ENCODE measurements around the gene ELF2.
"Not testable (repeated sequence)": the region's sequence is repeated elsewhere in the genome, so short reads cannot be mapped to it uniquely, and the experiment has no call there.

The ELF2 gene

DNA sequence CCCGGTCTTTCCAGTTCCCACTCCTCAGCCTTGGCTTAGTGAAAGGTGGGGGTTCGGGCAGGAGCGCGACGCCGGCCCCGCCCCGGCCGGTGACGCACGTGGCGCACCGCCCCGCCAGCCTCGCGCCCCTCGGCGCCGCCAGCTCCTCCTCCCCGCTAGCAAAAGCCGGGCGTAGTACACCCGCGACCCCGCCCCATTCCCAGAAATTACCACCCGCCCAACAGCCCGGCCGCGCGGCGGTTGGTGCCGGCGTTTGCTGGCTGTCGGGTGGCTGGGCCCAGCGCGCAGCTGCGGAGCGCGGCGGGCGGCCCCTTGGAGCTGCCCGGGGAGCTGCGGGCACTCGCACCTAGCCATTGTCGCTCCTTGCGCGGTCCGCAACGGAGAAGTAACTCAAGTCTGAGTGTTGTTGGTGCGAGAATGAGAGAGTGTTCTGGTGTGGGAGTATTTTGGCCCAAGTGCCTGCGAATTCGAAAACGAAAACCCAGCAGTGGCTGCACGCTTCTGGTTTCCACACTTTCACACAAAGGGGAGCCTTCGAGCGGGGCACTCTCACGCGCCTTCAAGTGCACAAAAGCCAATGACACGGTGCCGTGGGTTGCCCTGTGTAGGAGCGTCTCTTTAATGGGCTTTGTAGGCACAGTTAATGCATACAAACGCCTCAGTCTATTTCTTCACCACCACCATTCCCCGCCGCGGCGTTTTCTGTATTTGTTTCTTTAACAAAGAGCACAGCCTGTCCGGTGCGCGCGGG, 1.0 kb upstream of the ELF2 start:
- H3K9ac ChIP-seq (ENCODE audit: low read length): peak overlapping the region; percentile 95
- no peaks in the 10 kb centered on the region for H3K9me3 ChIP-seq (ENCODE audit: control insufficient read depth, low read length)
- no peaks in the 10 kb centered on the region for H3K4me1 ChIP-seq (ENCODE audit: control insufficient read depth, insufficient read depth, low read length)
- peak overlapping the region; percentile 97 for H3K4me3 ChIP-seq (ENCODE audit: low read length)
- no peaks in the 10 kb centered on the region for H3K27me3 ChIP-seq (ENCODE audit: control insufficient read depth, insufficient read depth, low read length)
- no peaks in the 10 kb centered on the region for H3K36me3 ChIP-seq (ENCODE audit: control insufficient read depth, insufficient read depth, low read length)

DNA sequence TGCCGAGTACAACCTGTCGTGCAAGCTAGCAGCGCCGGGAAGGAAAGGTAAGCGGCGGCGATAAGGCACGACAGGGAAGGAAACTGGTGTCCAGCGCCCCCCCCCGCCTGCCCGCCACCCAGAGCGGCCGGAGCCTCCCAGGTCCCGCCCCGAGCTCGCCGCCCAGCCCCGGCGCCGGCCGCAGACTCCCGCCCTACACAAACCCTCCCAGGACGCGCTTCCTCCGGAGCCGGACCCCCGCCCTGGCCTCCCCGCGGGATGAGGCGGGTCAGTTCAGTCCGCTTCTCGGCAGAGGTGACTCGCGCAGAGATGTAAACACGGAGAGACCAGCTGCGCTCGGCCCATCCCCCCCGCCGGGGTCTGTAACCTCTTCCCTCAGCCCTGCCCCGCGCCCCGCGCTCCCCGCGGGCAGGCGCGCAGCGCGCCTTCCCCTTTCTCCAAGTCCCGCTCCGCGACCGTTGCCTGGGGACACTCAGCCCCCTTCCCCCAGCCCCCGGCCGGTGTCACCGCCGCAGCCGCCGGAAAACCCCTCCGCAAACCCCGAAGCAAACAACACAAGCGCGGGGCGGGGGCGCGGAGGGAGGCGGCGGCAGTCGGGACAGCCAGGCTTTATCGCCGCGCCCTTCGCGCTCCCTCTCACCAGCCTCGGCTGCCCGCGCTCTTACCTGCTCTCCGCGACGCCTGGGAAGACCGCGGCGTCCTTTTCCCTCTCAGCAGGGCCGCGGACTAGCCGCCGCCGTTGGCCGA, 543 bp downstream of the ELF2 start:
- Histone ChIP-seq H3K4me3 (ENCODE audit: low read length) (peak overlapping the region; percentile 91), H3K9ac (ENCODE audit: low read length) (peak overlapping the region; percentile 93), H3K4me1 (ENCODE audit: control insufficient read depth, insufficient read depth, low read length) (peaks cover 6% of the 10 kb centered on the region), H3K9me3 (ENCODE audit: control insufficient read depth, low read length) (no peaks in the 10 kb centered on the region), H3K36me3 (ENCODE audit: control insufficient read depth, insufficient read depth, low read length) (no peaks in the 10 kb centered on the region), H3K27me3 (ENCODE audit: control insufficient read depth, insufficient read depth, low read length) (no peaks in the 10 kb centered on the region)

DNA sequence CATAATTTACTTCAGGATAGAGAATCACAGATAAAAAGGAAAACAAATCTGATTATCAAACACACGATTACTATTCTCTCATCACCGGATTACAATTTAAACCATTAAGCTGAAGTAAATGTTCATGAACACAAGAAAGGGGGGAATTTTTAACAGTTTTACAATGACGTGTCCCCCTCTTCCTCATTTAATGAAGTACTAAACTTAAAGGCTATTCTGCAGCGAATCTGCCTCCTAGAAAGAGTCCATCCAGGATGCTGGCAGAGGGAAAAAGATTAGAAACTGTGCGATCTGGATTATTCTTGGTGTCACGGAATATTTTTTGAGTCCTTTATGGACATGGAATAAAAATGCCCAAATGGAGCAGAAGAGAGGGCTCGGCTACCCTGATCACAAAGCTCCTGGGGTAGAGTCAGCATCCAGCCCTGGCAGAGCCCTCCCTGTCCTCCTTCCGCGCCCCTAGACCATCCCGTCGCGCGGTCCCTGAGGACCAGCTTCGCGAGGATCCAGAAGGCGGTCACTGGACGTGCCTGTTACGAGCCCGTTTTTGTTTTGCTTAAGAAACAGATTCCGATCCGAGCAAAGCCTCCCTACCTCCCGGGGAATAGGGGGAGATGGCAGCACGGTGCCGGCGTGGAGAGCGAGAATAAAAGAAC, 1.2 kb downstream of the ELF2 start:
- Histone ChIP-seq H3K36me3 (ENCODE audit: control insufficient read depth, insufficient read depth, low read length) (no peaks in the 10 kb centered on the region), H3K9ac (ENCODE audit: low read length) (peak overlapping the region; percentile 93), H3K27me3 (ENCODE audit: control insufficient read depth, insufficient read depth, low read length) (no peaks in the 10 kb centered on the region), H3K4me3 (ENCODE audit: low read length) (peak overlapping the region; percentile 91), H3K9me3 (ENCODE audit: control insufficient read depth, low read length) (no peaks in the 10 kb centered on the region), H3K4me1 (ENCODE audit: control insufficient read depth, insufficient read depth, low read length) (peaks cover 6% of the 10 kb centered on the region)

DNA sequence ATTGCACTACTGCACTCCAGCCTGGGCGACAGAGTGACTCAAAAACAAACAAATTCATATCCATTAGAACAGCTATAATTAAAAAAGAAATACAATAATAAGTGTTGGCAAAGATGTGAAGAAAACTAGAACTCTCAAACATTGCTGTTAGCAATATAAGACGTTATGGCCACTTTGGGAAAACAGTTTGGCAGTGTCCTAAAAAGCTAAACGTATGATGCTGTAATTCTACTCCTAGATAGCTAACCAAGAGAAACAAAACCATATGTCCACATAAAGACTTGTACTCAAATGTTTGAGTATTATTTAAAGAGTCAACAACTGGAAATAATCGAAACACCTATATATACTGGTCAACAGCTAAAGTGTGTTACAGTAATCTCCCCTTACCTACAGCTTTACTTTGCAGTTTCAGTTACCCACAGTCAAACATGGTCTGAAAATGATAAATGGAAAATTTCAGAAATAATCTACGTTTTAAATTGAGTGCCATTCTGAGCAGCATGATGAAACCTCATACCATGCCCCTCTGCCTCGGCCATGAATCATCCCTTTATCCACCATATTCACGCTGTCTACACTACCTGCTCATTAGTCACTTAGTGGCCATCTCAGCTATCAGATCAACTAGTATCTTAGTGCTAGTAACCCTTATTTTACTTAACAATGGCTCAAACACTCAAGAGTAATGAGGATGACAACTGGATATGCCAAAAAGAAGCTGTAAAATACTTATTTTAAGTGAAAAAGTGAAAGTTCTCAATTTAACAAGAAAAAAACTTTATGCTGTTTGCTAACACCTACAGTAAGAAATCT, 4.9 kb downstream of the ELF2 start:
- no peaks in the 10 kb centered on the region for H3K27me3 ChIP-seq (ENCODE audit: control insufficient read depth, insufficient read depth, low read length)
- no peaks in the 10 kb centered on the region for H3K36me3 ChIP-seq (ENCODE audit: control insufficient read depth, insufficient read depth, low read length)
- no peak overlapping the region for H3K9ac ChIP-seq (ENCODE audit: low read length)
- no peaks in the 10 kb centered on the region for H3K9me3 ChIP-seq (ENCODE audit: control insufficient read depth, low read length)
- peaks cover 11% of the 10 kb centered on the region for H3K4me1 ChIP-seq (ENCODE audit: control insufficient read depth, insufficient read depth, low read length)
- no peak overlapping the region for H3K4me3 ChIP-seq (ENCODE audit: low read length)

DNA sequence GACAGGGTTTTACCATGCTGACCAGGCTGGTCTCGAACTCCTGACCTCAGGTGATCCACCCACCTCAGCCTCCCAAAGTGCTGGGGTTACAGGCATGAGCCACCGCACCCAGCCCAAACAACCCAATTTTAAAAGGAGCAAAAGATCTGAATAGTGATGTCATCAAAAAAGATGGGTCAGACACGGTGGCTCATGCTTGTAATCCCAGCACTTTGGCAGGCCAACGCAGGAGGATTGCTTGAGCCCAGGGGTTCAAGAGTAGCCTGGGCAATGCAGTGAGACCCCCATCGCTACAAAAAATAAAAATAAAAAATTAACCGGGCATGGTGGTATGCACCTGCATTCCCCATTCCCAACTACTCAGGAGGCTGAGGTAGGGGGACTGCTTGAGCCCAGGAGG, 6.1 kb downstream of the ELF2 start:
- H3K9me3 ChIP-seq (ENCODE audit: control insufficient read depth, low read length): no peaks in the 10 kb centered on the region
- no peaks in the 10 kb centered on the region for H3K27me3 ChIP-seq (ENCODE audit: control insufficient read depth, insufficient read depth, low read length)
- peaks cover 11% of the 10 kb centered on the region for H3K4me1 ChIP-seq (ENCODE audit: control insufficient read depth, insufficient read depth, low read length)
- H3K4me3 ChIP-seq (ENCODE audit: low read length): no peak overlapping the region
- H3K36me3 ChIP-seq (ENCODE audit: control insufficient read depth, insufficient read depth, low read length): no peaks in the 10 kb centered on the region
- H3K9ac ChIP-seq (ENCODE audit: low read length): no peak overlapping the region

DNA sequence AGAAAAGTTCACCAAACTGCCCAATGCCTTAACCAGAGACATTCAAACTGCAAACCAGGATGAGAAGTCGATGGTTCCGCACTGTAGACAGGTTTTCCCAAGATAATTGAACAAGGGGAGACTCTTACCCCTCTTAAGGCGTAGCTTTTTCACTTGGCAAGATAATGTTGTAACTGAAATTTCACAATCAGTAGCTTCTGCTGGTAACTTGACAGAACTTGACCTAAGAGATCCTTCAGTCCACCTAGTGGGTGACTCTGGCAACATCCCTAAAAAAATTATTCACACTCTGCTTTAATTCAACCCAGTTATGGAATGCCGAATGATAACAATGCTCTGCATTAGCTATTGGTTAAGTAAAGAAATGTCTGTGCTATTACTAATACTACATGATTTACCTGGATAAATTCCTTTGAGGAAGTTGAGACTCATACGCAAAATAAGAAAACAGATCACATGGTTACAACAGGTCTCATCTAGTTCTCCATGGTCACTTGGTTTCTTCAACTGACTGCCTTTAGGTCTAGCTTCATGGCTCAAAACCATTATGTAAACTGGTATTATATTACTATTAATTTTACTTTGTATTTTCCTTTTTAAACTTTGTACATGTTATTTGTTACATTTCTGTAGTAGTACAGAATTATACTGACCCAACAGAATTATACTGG, 9.1 kb downstream of the ELF2 start:
- H3K4me3 ChIP-seq (ENCODE audit: low read length): no peak overlapping the region
- H3K36me3 ChIP-seq (ENCODE audit: control insufficient read depth, insufficient read depth, low read length): no peaks in the 10 kb centered on the region
- H3K9me3 ChIP-seq (ENCODE audit: control insufficient read depth, low read length): no peaks in the 10 kb centered on the region
- H3K9ac ChIP-seq (ENCODE audit: low read length): no peak overlapping the region
- no peaks in the 10 kb centered on the region for H3K27me3 ChIP-seq (ENCODE audit: control insufficient read depth, insufficient read depth, low read length)
- peaks cover 11% of the 10 kb centered on the region for H3K4me1 ChIP-seq (ENCODE audit: control insufficient read depth, insufficient read depth, low read length)

DNA sequence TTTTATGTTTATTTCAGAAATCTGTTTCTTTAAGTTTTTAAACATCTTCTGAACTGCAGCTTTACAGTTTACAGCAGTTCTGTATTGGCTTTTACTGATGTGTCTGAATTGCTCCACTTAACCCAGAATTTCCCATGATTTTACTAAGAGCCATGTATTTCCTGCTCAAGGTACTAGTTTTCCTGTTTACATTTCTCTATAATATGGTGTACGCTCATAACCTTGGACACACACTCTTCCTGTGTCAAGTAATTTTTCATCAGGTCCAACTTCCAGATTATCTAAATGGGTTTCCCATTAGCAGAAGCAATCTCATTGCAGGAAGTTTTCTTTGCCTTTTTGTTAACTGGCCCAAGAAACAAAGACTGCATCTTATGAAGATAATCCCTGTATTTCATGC, 12.3 kb downstream of the ELF2 start:
- no peak overlapping the region for H3K9ac ChIP-seq (ENCODE audit: low read length)
- no peaks in the 10 kb centered on the region for H3K9me3 ChIP-seq (ENCODE audit: control insufficient read depth, low read length)

DNA sequence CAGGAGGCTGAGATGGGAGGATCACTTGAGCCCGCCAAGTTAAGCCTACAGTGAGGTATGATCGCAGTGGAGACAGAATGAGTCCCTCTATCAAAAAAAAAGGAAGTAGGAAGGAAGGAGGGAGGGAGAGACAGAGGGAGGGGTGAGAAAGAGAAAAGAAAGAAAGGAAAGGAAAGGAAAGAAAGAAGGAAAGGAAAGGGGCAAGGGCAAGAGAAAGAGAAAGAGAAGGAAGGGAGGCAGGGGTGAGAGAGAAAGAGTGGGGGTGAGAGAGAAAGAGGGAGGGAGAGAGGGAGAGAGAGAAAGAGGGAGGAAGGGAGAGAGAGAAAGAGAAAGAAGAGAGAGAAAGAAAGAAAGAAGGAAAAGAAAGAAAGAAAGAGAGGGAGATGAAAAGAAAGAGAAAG, 13.2 kb downstream of the ELF2 start:
- H3K4me1 ChIP-seq (ENCODE audit: control insufficient read depth, insufficient read depth, low read length): peaks cover 4% of the 10 kb centered on the region

More for the DNA sequence above, 12.3 kb downstream of the ELF2 start:
- peaks cover 4% of the 10 kb centered on the region for H3K4me1 ChIP-seq (ENCODE audit: control insufficient read depth, insufficient read depth, low read length)
- no peak overlapping the region for H3K4me3 ChIP-seq (ENCODE audit: low read length)
- no peaks in the 10 kb centered on the region for H3K36me3 ChIP-seq (ENCODE audit: control insufficient read depth, insufficient read depth, low read length)
- H3K27me3 ChIP-seq (ENCODE audit: control insufficient read depth, insufficient read depth, low read length): no peaks in the 10 kb centered on the region

DNA sequence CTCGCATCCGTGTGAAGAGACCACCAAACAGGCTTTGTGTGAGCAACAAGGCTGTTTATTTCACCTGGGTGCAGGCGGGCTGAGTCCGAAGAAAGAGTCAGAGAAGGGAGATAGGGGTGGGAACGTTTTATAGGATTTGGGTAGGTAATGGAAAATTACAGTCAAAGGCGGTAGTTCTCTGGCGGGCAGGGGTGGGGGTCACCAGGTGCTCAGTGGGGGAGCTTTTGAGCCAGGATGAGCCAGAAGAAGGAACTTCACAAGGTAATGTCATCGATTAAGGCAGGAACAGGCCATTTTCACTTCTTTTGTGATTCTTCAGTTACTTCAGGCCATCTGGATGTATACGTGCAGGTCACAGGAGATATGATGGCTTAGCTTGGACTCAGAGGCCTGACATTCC, 19.0 kb downstream of the ELF2 start:
- H3K4me1 ChIP-seq (ENCODE audit: control insufficient read depth, insufficient read depth, low read length): peaks cover 14% of the 10 kb centered on the region
- H3K9ac ChIP-seq (ENCODE audit: low read length): not testable (repeated sequence)

More for the DNA sequence above, 13.2 kb downstream of the ELF2 start:
- H3K9ac ChIP-seq (ENCODE audit: low read length): no peak overlapping the region
- H3K9me3 ChIP-seq (ENCODE audit: control insufficient read depth, low read length): no peaks in the 10 kb centered on the region
- no peaks in the 10 kb centered on the region for H3K27me3 ChIP-seq (ENCODE audit: control insufficient read depth, insufficient read depth, low read length)
- no peaks in the 10 kb centered on the region for H3K36me3 ChIP-seq (ENCODE audit: control insufficient read depth, insufficient read depth, low read length)
- H3K4me3 ChIP-seq (ENCODE audit: low read length): no peak overlapping the region

DNA sequence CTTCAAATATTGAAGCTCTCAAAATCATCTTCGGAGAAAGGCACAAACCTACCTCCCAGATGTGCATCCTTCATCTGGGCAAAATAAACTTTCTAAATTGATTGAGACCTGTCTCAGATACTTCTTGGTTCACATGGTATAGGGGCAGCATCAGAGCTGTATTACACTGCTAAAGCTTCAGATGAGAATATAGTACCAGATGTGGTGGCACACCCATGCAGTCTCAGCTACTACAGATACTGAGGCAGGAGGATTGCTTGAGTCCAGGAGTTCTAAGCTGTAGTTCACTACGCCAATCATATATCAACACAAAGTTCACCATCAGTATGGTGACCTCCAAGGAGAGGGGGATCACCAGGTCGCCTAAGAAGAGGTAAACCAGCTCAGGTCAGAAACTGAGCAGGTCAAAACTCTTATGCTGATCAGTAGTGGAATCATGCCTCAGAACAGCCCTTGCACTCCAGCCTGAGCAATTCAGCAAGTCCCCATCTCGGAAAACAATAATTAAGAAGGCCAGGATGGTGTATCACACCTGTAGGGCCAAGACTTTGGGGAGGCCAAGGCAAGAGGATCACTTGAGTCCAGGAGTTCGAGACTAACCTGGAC, 22.0 kb downstream of the ELF2 start:
- Histone ChIP-seq H3K36me3 (ENCODE audit: control insufficient read depth, insufficient read depth, low read length) (no peaks in the 10 kb centered on the region), H3K4me1 (ENCODE audit: control insufficient read depth, insufficient read depth, low read length) (peaks cover 14% of the 10 kb centered on the region), H3K9me3 (ENCODE audit: control insufficient read depth, low read length) (no peaks in the 10 kb centered on the region), H3K9ac (ENCODE audit: low read length) (no peak overlapping the region), H3K27me3 (ENCODE audit: control insufficient read depth, insufficient read depth, low read length) (no peaks in the 10 kb centered on the region), H3K4me3 (ENCODE audit: low read length) (no peak overlapping the region)

More for the DNA sequence above, 19.0 kb downstream of the ELF2 start:
- H3K9me3 ChIP-seq (ENCODE audit: control insufficient read depth, low read length); H3K27me3 ChIP-seq (ENCODE audit: control insufficient read depth, insufficient read depth, low read length); H3K36me3 ChIP-seq (ENCODE audit: control insufficient read depth, insufficient read depth, low read length); H3K4me3 ChIP-seq (ENCODE audit: low read length): not testable (repeated sequence)

DNA sequence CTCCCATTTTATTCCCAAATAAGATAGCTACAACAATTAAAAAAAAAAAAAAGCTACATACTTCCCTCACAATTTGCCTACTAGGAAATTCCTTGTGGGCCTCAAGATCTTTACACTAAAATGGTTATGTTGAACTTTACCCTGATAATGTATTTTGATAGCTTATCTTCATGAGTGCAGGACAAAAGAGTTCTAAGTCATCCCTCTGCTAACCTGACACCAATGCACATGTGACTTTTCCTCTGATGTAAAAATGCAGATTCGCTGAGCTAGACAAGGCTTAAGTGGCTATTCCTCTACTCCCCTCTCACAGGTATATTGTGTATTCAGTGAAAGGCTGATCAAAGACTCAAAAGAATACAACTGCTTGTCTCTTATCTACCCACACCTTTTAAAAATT, 22.5 kb downstream of the ELF2 start:
- H3K36me3 ChIP-seq (ENCODE audit: control insufficient read depth, insufficient read depth, low read length): no peaks in the 10 kb centered on the region
- no peak overlapping the region for H3K9ac ChIP-seq (ENCODE audit: low read length)
- peaks cover 14% of the 10 kb centered on the region for H3K4me1 ChIP-seq (ENCODE audit: control insufficient read depth, insufficient read depth, low read length)
- no peaks in the 10 kb centered on the region for H3K27me3 ChIP-seq (ENCODE audit: control insufficient read depth, insufficient read depth, low read length)
- no peaks in the 10 kb centered on the region for H3K9me3 ChIP-seq (ENCODE audit: control insufficient read depth, low read length)
- no peak overlapping the region for H3K4me3 ChIP-seq (ENCODE audit: low read length)

Data from mucosa of stomach (tissue), 1 donor.